SK-N-SH (cell line): ENCODE measurements around the gene SLC25A20.

ENCODE experiments used
- CTCF ChIP-seq: fragments of 200-600 bp; sonication (generic); IDR thresholded peaks from 2 replicates; pipeline ENCODE4 v1.6.1; 2017; ENCODE audit warnings: antibody characterized with exemption, mild to moderate bottlenecking, moderate library complexity
- ELF1 ChIP-seq: IDR thresholded peaks from 2 replicates; pipeline ENCODE4 v1.4.0; 2012
- EP300 ChIP-seq, 2 experiments: IDR thresholded peaks; 2 replicates each; pipeline versions ENCODE4 v1.4.0 to v1.6.1; 2012; ENCODE audit warnings: borderline replicate concordance in 1 of 2, low read depth in 1 of 2, low read length in 1 of 2
- IRF3 ChIP-seq: fragments of 150-350 bp; IDR thresholded peaks from 2 replicates; pipeline ENCODE4 v1.6.1; 2016; ENCODE audit warnings: mild to moderate bottlenecking, low read depth, low read length
- JUND ChIP-seq: IDR thresholded peaks from 2 replicates; pipeline ENCODE4 v1.4.0; 2012
- MAX ChIP-seq: IDR thresholded peaks from 2 replicates; pipeline ENCODE4 v1.4.0; 2012; ENCODE audit warnings: low read depth
- NFIC ChIP-seq: IDR thresholded peaks from 2 replicates; pipeline ENCODE4 v1.4.0; 2012; ENCODE audit warnings: borderline replicate concordance
- POLR2AphosphoS5 ChIP-seq: IDR thresholded peaks from 2 replicates; pipeline ENCODE4 v1.6.1; 2012; ENCODE audit warnings: low read depth, low read length
- SIN3A ChIP-seq: IDR thresholded peaks from 2 replicates; pipeline ENCODE4 v1.6.1; 2012; ENCODE audit warnings: low read depth, mild to moderate bottlenecking, low read length, moderate library complexity, borderline replicate concordance
- TAF1 ChIP-seq: IDR thresholded peaks from 2 replicates; pipeline ENCODE4 v1.6.1; 2012; ENCODE audit warnings: low read depth, mild to moderate bottlenecking, low read length, moderate library complexity, borderline replicate concordance
- TEAD4 ChIP-seq: IDR thresholded peaks from 2 replicates; pipeline ENCODE4 v1.4.0; 2012; ENCODE audit warnings: mild to moderate bottlenecking, borderline replicate concordance; ENCODE audit not compliant: insufficient read depth

- TF ChIP-seq MAX (no peak), ELF1 (no peak), EP300 (IDR thresholded peaks at IDR 0.05; ENCODE audit: borderline replicate concordance in 1 of 2, low read depth in 1 of 2, low read length in 1 of 2) (no peak), POLR2AphosphoS5 (no peak), CTCF (no peak), IRF3 (no peak), SIN3A (no peak), NFIC (no peak), TEAD4 (no peak), TAF1 (no peak), JUND (no peak)
These were observed 1.7 kb downstream of the SLC25A20 start for GRCh38 chr3:48896936-48897335.
